C4-2B (cell line): ENCODE results near the gene DTD1.

Experiments
- CTCF ChIP-seq: fragments of 450-650 bp; conservative IDR thresholded peaks from 2 replicates; pipeline ENCODE4 v1.5.1; 2017; ENCODE audit warnings: mild to moderate bottlenecking
- ZFX ChIP-seq: fragments of 450-650 bp; IDR thresholded peaks from 2 replicates; pipeline ENCODE4 v1.6.1; 2017

- no peak for TF ChIP-seq CTCF
- TF ChIP-seq ZFX = no peak
Measured at GRCh38 chr20:18624948-18625347, 37.1 kb downstream of the DTD1 start.
